Raji (cell line): ENCODE results near the gene HMGA1.

Source experiments
- POLR2A ChIP-seq: IDR thresholded peaks from 2 replicates; pipeline ENCODE4 v1.6.1; 2011; ENCODE audit warnings: low read depth, low read length, control low read depth; ENCODE audit not compliant: insufficient read depth

HMGA1 gene

GRCh38 chr6:34234667-34235306 lies 1.9 kb upstream of the HMGA1 start:
- TF ChIP-seq POLR2A = no peak

GRCh38 chr6:34235307-34236130 lies 1.2 kb upstream of the HMGA1 start:
- 0 out of 2 replicates have a peak, but pooled peaks have one; percentile 51 for TF ChIP-seq POLR2A

- no peak for TF ChIP-seq POLR2A
These were observed 586 bp upstream of the HMGA1 start for GRCh38 chr6:34236131-34236442.

DNA sequence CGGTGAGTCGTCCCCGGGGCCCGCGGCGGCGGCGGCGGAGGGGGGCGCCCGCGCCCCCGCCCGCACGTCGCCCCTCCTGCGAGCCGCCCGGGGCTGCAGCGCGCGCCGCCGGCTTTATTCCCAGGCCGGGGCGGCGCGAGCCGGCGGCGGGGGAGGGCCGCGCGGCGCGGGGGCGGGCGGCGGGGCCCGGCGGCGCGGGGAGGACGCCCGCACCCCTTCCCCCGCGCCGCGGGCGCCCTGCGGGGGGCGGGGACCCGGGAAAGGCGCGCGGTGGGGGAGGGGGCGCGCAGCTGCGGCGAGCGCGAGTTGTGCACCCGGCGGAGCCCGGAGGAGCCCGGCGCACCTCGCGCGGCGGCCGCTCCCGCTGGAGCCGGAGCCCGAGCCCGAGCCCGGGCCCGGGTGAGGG lies 646 bp downstream of the HMGA1 start:
- TF ChIP-seq POLR2A = 0 out of 2 replicates have a peak, but pooled peaks have one; percentile 16

DNA sequence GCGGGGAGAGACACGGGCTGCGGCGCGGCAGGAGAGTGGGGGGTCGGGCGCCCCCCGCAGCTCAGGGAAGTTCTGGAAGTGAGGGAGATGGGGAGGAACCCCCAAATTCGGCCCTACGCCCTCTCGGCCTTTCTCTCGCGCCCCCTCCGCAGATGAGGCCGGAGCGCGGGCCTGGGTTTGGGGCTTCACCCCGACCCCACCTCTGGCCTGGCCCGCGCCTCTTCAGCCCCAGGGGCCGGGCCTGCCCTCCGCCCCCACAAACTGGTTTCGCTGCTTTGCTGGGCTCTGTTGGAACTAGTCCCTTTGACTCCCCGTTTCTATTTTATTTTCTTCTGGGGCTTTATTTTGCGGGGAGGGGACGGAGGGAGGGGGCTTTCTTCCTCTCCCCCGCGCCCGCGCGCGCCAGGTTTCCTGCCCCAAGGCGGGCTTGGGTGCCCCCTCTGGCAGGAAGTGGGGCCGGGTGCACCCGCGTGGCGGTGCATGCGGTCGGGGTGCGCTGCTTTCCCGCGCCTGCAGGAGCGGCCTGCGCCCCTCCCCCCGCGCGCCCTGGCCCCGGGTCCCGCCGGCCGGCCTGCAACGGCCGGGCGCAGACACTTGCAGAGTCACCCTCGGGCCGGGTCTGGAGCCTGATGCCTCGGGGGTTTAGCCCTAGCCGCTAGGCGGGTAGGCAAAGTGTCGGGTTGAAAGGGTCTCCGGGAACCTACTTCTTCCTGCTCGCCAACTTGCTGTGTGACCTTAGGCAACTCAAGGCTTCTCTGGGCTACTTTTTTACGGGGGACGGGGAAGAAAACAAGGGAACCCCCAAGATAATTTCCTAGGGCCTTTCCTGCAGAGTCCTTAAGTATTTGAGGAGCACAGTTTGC lies 1.3 kb downstream of the HMGA1 start:
- TF ChIP-seq POLR2A = peak; percentile 37

DNA sequence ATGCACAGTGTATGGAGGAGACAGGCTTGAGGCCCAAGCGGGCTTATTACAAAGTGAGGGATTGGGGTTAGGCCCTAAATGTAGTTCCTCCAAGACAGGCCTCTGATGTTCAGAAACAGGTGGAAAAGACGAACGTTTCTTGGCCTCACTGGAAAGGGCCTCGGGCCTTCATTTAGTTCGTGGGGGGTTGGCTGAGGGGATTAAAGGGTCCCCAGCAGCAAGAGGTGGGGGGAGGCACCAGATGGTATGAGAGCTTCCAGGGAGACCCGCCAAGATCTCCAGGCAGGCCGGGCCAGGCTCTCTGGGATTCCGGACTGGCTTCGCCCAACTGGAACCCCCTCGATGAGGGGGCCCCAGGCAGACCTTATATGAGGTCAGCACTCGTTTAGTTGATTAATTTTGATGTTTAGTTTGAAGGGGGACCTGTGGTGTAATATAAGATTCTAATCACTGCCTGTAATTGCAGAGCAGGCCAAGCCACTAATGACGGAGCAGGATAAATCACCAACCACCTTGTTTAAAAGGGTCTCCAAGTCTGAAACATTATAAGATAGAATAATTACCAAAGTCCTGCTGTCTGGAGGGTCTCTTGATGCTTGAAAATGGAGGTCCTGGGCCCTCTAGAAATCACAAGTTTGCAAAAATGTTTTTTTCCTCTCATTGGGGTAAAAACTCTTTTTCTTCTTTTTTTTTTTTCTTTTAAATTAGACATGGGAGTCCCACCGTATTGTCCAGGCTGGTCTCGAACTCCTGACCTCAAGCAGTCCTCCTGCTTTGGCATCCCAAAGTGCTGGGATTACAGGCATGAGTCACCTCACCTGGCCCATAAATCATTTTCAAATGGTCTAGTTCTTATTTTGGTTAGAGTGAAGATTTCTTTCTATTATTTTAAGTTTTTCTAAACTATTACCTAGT lies 2.2 kb downstream of the HMGA1 start:
- no peak for TF ChIP-seq POLR2A

GRCh38 chr6:34239500-34239825 lies 2.8 kb downstream of the HMGA1 start:
- no peak for TF ChIP-seq POLR2A

- no peak for TF ChIP-seq POLR2A
These were observed 3.2 kb downstream of the HMGA1 start for GRCh38 chr6:34239893-34240292.

DNA sequence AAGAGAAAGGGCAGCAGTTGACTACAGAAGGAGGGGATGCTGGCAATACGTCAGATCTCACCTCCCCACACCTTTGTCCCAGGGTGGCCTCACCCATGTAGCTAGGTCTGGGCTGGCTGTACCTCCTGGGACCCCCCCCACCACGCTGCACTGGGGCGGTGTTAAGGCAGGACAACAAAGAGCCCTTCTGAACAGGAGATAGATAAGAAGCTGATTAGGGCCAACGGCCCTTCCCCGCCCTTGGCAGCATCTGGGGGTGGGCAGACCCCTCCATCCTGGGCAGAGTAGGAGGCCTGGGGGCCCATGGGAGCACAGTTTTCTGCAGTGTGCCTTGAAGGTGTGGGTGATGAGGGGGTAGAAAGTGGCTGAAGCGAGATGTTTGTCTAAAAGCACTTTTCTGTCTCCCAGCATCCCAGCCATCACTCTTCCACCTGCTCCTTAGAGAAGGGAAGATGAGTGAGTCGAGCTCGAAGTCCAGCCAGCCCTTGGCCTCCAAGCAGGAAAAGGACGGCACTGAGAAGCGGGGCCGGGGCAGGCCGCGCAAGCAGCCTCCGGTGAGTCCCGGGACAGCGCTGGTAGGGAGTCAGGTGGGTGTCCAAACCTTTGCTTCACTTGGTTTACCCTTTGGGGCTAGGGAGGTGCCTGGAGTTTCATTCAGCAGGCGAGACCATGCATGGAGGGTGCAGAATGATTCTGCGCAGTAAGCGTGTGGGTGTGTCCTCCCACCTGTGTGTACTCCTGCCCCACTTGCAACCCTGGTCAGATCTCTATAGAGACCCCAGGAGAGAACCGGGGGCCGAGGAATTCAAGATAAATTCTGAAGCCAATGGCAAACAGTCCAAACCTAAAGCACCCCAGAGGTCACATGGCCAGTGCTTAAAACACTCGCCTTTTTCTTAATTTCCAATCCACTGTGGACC lies 3.9 kb downstream of the HMGA1 start:
- TF ChIP-seq POLR2A = no peak

DNA sequence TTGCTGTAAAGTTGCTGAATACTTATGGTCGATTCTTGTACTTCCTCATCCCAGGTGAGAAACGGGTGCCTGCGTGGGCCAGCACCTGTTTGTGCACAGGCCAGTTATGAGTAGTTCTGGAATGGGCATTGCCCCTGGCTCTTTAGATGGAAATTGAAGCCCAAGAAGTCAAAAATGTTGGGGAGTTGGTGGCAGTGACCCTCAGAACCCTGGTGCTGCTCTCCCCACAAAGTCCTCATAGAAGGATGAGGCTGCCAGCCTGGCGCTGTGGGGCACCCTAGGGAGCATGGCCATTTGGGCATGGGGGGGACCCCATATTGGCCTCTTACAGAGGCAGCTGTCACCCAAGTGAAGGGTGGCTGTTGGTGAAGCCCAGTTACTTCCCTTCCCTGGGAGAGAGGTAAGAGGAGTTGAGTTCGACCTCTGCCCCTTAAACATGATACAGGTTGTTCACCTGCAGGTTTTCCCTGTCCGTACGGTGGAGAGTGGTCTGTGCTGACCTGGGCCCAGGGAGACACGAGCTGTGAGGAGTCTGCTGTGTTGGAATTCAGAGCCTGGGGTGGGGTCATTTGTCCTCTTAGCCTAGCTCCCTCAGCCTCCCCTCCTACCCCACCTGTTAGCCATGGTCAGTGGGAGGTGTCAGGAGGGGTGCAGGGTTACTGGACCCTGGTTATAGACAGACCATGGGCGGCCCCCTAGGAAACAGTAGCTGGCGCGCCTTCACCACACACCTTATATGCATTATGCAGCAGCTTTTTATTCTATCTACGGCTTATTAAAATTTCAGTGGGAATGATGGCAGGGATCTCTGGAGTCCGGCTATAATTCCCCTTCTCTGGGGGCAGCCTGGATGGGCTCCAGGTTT lies 4.9 kb downstream of the HMGA1 start:
- no peak for TF ChIP-seq POLR2A

GRCh38 chr6:34242252-34243130 lies 5.8 kb downstream of the HMGA1 start:
- TF ChIP-seq POLR2A = no peak

DNA sequence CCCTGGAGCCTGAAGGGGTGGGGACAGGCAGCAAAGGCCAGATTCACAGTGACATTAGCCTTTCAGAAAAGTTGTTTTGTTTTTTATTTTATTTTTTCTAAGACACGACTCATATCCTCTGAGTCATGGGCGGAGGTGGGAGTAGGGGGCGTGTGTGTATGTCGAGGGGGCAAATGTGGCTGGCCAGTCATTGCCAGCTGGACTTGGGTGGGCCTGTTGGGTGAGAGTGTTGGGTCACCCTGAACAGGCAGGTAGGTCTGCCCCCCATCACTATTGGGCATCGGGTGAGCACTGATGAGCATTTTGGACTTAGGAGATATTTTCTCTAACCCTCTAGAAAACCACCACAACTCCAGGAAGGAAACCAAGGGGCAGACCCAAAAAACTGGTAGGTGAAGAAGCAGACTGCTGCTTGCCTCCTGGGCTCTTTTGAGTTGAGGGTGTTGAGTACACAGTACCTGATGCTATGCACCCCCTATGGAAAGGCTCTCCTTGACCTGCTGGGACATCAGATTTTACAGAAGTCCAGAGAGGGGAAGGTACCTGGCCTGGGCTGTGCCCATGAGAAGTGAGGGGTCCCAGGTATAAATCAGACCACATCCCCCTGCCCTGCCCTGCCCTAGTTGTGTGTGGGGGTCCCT lies 6.6 kb downstream of the HMGA1 start:
- TF ChIP-seq POLR2A = no peak
